Measurements from ENCODE around the gene NAT8.
"Not testable (repeated sequence)": the region's sequence is repeated elsewhere in the genome, so short reads cannot be mapped to it uniquely, and the experiment has no call there.

GRCh38 chr2:73619925-73620324 is 22.3 kb downstream of the NAT8 start:
- TF ChIP-seq CTCF (conservative IDR thresholded peaks at IDR 0.05 in 1 of 2, IDR thresholded peaks at IDR 0.05 in 1 of 2; ENCODE audit: low read depth in 1 of 2, low read length in 2 of 2): peak in 1 of 2 donors; percentile 5
- TF ChIP-seq EZH2 (IDR thresholded peaks at IDR 0.05; ENCODE audit: low read length, missing control alignments): not testable (repeated sequence)

All from fibroblast of lung (primary cell).